ENCODE measurements around the gene GSE1. TPM values are rescaled to one million over a fixed set of nuclear protein-coding genes. Genes with fewer than 3 reads are reported as not detected.

The GSE1 gene
- total RNA-seq, 2 donors from 2014 or later, result 94.7 to 110 TPM

DNA sequence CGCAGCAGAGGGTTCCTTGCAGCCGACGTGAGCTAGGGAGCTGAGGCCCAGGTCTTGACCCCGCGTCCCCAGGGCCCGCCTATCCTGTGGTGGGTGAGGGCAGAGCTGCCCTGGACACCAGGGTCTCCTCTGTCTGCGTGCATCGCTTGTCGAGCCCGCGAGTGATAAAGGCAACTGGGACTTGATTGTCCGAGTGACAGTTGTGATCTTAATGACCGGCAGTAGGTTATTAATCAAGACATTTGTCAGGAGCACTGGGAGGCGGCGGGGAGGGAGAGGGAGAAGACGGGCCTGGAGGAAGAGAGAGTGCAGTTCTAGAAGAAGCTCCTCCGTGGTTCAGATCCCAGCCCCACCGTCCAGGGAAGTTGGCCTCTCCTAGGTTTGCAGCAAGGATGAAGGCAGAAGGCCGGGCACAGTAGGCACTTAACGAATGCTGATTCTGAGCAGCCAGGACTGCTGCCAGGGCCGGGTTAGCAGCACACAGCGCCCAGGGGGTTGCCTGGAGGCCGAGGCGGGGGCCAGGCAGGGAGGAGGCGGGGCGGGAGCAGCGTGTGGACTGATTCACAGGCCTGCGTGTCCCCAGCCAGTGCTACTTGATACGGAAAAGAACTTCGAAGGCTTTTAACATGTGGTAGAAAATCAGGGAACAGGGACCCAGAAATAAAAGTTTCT lies 11.3 kb upstream of the GSE1 start:
- no peak for DNase-seq
- intact Hi-C loops (cut with DNase I, micrococcal nuclease), result no loop called here
- no peak for ATAC-seq

DNA sequence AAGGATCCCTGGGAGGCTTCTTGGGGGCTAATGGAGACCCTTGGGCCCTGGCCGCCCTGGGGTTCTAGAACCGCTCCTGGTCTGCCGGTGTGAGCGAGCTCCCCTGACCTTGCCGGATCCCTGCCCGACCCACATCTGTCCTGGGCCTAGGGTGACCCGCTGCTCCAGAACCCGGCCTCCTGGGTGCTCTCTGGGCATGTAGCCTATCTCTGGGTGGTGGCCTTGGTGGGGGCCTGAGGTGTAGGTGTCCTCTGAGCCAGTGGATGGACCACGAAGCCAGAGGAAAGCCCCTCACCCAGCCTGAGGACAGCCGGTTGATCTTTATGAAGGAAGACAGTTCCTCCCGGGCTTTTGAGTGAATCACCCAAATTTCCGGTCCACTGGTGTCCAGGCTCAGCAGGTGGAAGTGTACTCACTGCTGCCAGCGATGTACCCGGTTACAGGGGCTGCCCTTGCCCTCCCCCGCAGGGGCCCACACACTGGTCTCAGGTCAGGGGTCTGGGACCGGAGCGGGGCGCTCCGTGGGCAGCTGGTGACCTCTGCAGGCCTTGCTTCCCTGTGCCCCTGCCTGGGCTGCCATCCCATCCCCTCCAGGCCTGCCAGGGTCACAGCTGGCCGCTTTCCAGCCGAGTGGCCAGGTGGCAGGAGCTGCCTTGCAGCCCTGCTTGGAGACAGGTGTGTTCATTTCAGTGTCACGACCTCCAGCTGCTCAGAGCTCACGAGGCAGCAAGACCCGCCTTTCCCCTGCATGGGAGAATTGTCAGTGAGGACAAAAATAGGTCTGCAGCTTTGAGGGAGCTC lies 10.5 kb upstream of the GSE1 start:
- ATAC-seq (no peak), DNase-seq (no peak)
- intact Hi-C loops (cut with DNase I, micrococcal nuclease), result no loop called here

DNA sequence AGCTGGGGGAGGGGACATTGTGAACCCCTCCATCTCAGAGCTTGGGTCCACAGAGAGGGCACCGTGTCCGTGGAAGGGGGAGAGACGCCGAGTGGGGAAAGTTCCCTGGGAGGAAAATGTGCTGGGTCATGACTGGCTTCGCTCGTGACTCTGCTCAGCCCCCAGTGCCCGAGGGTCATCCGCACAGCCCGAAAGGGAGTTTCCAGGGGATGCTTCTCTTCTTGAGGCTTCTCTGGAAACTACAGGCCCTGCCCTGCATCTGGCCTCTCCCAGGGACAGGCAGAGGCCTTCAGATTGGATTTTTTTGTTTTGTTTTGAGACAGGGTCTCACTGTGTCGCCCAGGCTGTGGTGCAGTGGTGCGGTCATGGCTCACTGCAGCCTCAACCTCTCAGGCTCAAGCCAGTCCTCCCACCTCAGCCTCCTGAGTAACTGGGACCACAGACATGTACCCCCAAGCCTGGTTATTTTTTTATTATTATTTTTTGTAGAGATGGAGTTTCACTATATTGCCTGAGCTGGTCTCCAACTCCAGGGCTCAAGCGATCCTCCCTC lies 9.8 kb upstream of the GSE1 start:
- DNase-seq, result no peak
- intact Hi-C loops (cut with DNase I, micrococcal nuclease), result no loop called here
- no peak for ATAC-seq

DNA sequence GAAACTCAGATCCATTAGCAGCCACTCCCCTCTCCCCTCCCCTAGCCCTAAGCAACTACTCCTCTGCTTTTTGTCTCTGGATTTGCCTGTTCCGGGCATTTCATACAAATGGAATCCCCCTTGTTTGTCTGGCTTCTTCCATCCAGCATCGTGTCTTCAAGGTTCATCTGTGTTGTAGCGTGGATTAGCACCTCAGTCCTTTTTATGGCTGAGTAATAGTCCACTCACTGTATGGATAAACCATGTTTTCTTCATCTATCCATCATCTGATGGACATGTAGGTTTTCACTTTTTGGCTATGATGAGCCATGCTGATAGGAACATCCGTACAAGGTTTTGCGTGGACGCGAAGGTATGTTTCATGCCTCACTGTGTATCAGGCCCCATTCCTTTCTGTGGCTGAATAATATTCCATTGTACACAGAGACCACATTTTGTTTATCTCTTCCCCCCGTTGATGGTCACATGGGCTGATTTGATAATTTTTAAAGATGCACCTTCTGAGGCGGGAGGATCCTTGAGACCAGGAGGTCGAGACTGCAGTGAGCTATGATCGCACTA lies 8.9 kb upstream of the GSE1 start:
- intact Hi-C loops (cut with DNase I, micrococcal nuclease), result no loop called here
- no peak for DNase-seq
- ATAC-seq, result no peak

DNA sequence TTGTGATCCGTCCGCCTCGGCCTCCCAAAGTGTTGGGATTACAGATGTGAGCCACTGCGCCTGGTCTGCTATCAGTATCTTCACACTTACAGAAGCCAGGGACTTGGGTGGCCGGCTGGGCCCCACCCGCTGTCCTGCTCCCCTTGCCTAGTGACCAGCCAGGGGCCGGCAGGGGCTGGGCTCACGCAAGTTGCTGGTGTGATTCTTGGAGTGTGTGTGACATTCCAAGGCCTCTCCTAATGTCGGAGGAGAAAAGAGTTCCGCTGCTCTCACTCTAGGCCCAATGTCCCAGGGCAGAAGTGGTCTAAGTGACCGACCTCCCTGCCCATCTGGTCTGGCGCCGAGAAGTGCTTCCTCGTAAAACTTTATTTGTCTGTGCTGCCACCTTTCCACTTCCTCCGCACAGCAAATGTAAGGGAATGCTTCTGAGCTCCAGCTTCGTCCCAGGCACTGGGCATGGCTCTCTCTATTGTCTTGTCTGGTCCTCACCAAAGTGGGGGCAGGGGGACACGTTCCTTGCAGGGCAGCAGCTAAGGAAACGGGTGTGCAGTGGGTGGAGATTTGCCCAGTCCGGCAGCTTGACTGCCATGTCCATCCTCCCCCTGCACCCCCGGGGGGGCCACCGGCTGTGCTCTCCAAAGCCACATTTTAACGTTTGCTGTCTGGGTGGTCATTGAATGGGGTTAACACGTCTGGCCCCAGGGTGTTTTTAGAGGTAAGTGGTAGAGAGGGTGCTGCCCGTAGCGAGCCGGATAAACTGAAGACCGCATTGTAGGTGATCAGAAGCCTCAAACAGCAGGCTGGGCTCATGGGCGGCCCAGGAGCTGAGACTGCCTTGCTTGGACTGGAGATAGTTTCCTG lies 7.8 kb upstream of the GSE1 start:
- peak; percentile 21 for ATAC-seq

DNA sequence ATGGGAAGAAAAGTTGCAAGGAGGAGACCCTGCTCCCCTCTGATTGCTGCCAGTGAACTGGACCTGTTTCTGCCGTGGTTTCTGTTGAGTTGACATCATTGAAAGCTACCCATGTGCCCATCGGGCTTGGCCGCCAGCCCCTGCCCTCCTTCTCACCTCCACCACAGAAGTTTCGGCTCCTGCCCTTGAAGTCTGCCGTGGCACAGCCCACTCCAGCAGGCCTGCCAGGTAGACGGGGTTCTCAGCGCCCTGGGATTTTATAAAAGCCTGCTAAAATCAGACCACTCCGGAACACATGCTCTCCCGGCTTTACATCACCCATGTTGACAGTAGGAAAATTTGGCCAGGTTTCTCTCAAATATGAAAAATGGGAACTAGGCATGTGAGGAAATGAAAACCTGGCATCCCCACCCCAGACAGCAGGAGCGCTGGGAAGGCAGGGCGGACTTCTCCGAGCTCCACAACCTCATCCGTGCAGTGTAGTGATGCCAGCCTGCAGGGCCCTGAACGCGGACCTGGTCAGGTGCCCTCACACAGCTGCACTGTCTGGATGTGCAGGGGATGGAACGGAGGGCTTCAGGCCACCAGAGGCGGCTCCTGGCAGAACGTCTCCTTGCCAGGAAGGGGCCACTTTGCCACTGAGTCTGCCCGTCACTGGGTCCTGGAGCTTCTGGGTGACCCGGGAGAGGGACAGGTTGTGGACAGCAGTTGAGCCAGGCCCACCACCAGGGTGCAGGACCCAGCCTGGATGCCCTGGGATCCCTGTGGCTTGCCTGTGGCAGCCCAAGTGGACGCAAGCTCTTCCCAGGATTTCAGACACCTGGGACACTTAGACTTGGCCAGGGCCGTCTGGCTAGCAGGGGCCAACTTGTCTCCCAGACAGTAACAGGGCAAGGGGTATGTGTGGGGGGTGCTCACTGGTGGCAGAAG lies 6.9 kb upstream of the GSE1 start:
- ATAC-seq (no peak), DNase-seq (no peak)
- intact Hi-C loops (cut with DNase I, micrococcal nuclease), result no loop called here

More for the DNA sequence above, 7.8 kb upstream of the GSE1 start:
- intact Hi-C loops (cut with DNase I, micrococcal nuclease), result no loop called here
- DNase-seq, result no peak

DNA sequence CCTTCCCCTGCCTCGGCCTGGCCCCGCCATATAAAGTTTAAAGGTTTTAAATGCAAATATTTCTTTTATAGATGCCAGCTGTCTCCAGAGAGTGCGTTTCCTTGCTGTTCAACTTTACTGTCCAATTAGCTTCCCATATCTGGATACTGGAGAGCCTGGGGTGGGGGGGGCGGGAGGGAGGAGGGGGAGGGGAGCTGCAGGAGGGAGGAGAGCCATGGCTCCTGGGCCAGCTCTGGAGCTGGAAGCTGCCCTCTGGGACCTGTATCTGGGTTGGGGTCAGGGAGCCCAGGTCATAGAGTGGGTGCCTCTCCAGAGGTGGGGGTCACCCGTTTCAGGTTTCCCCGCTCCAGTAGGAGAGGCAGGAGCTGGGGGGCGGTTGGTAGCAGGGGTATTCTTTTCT lies 6.2 kb upstream of the GSE1 start:
- ATAC-seq, result peak; percentile 36
- DNase-seq, result no peak
- intact Hi-C loops (cut with DNase I, micrococcal nuclease), result no loop called here

DNA sequence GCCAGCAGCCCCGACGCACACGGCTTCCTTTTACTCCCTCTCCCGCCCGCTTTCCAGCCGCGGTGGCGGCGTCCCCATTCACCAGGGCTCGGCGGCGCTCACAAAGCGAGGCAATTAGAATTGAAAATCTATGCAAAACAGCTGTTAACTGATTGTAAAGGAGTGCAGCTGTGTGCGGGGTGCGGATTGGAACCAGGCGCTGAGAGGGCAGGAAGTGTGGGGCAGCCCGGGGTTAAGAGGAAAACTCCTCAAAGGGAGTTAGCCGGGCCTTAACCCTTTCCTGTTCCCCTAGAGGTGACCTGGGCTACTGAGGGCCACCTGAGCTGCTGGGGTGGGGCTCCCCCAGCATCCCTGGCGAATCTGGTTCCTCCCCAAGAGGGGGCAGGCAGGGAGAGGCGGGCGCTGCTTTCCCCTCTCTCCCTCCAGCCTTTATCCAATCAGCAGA lies 5.8 kb upstream of the GSE1 start:
- peak; percentile 14 for ATAC-seq
- intact Hi-C loops (cut with DNase I, micrococcal nuclease), result no loop called here
- DNase-seq, result peak in 1 of 2 donors; percentile 68

DNA sequence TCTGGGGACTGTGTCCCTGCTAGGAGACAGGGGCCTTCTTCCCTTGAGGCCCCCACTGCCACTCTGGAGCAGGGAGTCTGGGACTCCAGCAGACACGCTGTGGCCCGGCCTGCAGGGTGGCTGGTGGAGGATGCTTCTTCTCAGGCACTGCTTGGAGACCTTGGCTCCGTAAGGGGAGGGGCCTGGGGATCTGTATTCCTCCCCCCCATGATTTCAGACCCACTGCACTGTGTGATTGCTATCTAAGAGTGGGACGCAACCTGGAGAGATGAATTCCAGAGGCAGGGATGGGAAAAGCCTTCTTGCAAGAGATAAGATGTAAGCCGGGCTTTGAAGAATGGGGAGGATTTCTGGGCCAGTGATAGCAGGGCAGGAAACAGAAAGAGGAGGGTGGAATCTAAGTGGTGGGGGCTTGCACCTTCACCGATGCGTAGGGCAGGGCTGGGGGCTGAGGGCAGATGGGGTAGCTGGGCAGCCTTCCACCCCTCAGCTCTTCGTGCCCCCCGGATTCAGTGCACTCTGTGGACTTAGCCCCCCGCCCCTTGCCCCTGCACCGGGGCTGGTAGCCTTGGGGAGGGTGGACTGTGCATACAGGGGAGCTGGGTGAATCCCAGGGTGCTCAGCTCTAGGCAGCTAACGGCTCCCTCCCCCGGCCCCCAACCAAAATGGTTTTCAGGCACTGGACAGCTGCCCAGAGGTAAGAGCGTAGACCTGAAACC lies 5.2 kb upstream of the GSE1 start:
- DNase-seq (no peak), ATAC-seq (no peak)
- intact Hi-C loops (cut with DNase I, micrococcal nuclease), result no loop called here

DNA sequence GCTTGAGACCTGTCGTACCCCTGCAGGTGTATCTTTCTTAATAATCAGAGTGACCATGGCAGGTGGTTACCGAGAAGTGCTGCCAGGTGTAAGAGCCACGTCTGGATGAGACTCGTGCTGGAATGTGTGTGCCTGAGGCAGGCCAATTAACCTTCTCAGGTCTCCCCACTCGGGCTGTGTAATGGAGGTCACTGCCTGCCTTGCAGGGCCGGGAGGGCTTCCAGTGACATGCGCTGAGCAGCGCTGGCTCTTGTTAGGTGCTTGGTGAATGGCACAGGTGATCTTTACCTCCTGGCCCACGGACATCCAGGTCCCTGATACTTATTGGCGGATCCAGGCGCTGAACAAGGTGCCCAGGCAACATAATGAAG lies 4.6 kb upstream of the GSE1 start:
- intact Hi-C loops (cut with DNase I, micrococcal nuclease), result no loop called here
- DNase-seq (no peak), ATAC-seq (no peak)

DNA sequence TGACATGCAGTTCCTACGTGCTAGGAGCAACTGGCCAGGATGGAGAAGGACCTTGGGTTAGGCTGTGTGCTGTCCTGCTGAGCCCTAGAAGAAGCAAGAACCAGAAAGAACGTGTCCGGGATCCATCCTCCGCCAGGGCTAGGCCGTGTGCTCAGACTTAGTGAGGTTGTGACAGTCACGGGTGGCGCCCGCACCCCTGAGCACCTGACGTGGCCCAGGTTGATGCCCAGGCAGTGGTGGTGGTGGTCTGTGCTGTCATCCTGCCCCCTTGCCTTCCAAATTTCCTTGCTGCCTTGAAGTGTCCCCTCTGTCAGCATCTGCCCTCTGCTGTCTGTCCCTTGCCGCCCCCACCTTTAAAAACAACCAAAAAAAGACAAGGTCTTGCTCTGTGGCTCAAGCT lies 4.2 kb upstream of the GSE1 start:
- intact Hi-C loops (cut with DNase I, micrococcal nuclease), result no loop called here
- DNase-seq (no peak), ATAC-seq (no peak)

DNA sequence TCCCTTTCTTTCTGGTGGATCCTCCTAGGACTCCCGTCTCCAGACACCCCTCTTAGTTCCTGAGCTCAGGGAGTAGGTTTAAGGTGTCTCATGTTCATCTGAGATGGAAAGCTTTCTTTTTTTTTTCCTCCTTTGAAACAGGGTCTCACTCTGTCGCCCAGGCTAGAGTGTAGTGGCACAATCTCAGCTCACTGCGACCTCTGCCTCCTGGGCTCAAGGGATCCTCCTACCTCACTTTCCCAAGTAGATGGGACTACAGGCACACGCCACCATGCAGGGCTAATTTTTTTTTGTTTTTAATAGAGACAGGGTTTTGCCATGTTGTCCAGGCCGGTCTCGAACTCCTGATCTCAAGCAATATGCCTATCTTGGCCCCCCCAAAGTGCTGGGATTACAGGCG lies 3.6 kb upstream of the GSE1 start:
- no peak for ATAC-seq
- intact Hi-C loops (cut with DNase I, micrococcal nuclease), result no loop called here
- DNase-seq, result no peak

DNA sequence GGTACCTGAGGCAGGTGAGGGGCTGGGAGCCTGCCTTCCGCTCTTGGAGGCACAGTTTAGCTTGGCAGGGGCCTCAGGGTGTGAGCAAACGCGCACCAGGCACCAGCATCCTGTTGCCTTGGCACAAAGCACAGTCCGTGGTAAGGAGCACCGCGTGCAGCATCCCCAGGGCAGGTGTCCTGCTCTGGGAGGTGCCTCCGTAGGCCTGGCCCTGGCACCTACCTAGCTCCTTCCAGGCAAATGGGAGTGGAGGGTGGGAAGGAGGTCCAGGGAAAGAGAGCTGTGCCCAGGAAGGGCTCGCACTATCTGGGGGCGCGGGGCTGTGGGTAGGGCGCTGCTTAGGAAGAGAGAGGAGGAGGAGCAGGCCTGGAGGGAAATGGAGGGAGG lies 3.1 kb upstream of the GSE1 start:
- DNase-seq, result no peak
- no peak for ATAC-seq
- intact Hi-C loops (cut with DNase I, micrococcal nuclease), result no loop called here

DNA sequence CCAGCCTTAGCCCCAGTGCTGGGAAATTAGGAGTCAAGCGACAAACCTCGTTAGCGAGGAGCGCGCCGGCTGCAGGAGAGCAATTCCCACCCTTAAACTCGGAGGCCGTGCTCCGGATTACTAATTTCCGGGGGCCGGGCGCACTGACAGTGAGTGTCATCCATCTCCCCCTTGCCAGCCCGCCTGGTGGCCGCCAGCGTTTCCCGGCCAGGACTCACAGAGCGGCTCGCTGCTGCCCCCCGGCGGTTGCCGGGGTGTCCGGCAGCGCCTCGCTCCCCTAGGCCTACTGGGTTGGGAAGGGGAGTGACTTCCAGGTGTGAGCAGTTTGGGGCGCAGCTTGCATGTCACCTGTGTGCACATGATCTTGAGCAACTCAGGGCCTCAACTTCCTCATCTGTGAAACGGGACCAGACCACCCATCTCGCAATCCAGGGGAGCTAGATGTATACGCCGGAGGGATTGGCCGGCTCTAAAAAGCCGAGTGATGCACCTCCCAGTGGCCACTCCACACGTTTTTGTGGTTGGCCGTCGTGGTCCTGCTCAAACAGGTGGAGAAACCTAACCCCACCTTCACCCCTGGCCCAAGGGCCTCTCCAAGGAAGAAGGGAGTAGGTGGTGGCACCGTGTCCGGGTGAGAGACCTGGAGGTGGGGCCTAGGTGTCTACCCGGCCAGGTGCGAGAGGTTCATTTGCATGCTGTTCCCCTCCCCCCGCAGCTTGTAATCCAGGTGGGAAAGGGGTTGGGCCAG lies 2.5 kb upstream of the GSE1 start:
- intact Hi-C loops (cut with DNase I, micrococcal nuclease), result no loop called here
- peak; percentile 87 to 94 for DNase-seq
- peak; percentile 31 for ATAC-seq

DNA sequence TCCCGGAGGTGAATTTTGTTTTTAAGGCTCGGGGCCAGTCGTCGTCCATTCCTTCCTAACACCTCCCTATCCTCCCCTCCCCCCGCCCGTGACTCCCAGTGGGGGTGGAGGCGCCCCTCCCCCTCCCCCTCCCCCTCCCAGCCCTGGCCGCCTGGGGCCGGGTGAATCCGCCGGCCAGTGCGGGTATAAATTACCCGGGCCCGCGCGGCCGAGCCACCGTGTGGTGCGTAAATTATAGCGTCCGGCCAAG lies 2.0 kb upstream of the GSE1 start:
- DNase-seq (no peak), ATAC-seq (no peak)
- intact Hi-C loops (cut with DNase I, micrococcal nuclease), result no loop called here

DNA sequence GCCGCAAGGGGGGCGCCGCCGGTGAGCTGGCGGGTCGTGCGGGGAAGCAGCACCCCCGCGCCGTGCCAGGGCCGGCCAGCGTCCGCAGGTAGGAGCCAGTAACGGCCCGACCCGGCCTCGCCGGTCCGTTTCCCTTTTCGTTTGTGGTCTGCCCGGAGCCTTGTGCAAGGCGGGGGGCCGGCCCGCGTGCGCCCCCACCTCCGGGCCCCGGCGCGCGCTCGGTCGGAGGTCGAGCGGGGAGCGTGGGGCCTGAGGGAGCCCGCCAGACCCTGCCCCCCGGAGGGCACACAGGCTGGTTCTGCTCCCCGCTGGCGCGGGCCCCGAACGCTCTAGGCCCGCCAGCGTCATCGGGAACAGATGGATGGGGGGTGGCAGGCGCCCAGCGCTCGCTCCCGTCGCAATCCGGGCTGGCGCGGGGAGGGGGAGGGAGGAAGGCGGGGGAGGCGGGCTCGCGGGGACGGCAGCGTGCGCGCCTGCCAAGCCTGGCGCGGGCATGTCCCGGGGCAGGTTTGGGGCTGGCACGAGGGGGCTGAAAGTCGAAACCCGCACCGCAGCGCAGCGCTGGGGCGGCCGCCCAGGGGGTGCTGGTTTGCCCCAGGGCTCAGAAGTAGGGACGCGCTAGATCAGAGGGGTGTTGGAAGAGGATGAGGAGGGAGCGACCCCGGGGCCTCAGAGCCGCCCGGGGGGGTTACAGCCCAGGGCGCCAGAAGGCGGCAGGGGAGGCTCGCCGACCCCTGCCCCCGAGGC lies 1.5 kb upstream of the GSE1 start:
- DNase-seq (peak; percentile 82 to 85), ATAC-seq (peak; percentile 23)
- intact Hi-C loops (cut with DNase I, micrococcal nuclease), result no loop called here
